NB4 (cell line): ENCODE data around the gene GLI3.

ENCODE experiments used
- CTCF ChIP-seq: IDR thresholded peaks from one replicate; pipeline ENCODE4 v1.5.1; 2012; ENCODE audit warnings: low read depth, low read length
- MYC ChIP-seq: IDR thresholded peaks from 2 replicates; pipeline ENCODE4 v1.6.1; 2011; ENCODE audit warnings: low read depth, low read length
- POLR2A ChIP-seq: IDR thresholded peaks from 2 replicates; pipeline ENCODE4 v1.6.1; 2011; ENCODE audit warnings: mild to moderate bottlenecking; ENCODE audit not compliant: insufficient read length; ENCODE audit errors: extremely low read depth

DNA sequence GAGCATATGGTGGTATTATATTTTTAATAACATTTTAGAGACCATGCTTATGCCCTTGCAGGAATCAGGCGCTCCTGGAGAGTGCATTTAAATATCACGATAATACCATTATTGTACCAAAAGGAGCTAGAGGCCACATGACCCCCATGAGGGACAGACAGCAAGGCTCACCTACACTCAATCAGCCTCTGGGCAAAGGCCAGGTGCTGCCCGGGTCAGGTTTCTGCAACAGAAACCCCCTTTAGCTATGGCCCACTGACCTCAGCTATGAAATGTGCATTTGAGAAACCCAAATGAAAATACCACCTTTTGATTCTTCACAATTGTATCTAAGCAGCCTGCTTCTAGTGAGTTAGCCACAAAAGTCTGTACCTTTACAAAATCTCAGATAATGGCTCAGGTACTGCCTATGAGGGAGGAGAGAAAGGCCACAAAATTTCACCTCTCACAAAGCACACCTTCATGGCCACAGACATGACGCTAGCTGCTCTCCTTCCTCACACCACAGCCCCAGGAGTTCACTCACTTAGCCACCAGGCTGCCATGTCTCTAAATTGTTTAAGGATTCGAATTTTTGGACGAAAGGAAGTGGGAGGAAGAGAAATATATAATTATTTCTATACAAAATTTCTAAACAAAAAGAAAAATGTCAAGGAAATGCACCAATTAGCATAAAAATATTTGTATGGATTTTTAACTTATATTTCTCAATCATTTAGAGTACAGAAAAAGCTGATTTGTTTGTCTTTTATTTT is 79.9 kb downstream of the GLI3 start:
- TF ChIP-seq CTCF = no peak
- no peak for TF ChIP-seq POLR2A
- no peak for TF ChIP-seq MYC
